NB4 (cell line): Measurements from ENCODE around the gene ABCG1.

Experiments used
- DNase-seq: peaks from one replicate; pipeline ENCODE4 v3.0.0; 2010; ENCODE audit warnings: low read depth
- H3K4me3 ChIP-seq: one replicate; pipeline ENCODE4 v1.5.1; 2011; ENCODE audit warnings: mild to moderate bottlenecking, low read depth, low read length, moderate library complexity
- MYC ChIP-seq: IDR thresholded peaks from 2 replicates; pipeline ENCODE4 v1.6.1; 2011; ENCODE audit warnings: low read depth, low read length
- POLR2A ChIP-seq: IDR thresholded peaks from 2 replicates; pipeline ENCODE4 v1.6.1; 2011; ENCODE audit warnings: mild to moderate bottlenecking; ENCODE audit not compliant: insufficient read length; ENCODE audit errors: extremely low read depth
- TF ChIP-seq, protein P1 (sequence below): IDR thresholded peaks from one replicate; pipeline ENCODE4 v1.5.1; 2012; ENCODE audit warnings: low read depth, low read length
- TF ChIP-seq, protein P2 (sequence below): IDR thresholded peaks from 2 replicates; pipeline ENCODE4 v1.6.1; 2011; ENCODE audit warnings: low read depth, low read length

The ABCG1 gene

DNA sequence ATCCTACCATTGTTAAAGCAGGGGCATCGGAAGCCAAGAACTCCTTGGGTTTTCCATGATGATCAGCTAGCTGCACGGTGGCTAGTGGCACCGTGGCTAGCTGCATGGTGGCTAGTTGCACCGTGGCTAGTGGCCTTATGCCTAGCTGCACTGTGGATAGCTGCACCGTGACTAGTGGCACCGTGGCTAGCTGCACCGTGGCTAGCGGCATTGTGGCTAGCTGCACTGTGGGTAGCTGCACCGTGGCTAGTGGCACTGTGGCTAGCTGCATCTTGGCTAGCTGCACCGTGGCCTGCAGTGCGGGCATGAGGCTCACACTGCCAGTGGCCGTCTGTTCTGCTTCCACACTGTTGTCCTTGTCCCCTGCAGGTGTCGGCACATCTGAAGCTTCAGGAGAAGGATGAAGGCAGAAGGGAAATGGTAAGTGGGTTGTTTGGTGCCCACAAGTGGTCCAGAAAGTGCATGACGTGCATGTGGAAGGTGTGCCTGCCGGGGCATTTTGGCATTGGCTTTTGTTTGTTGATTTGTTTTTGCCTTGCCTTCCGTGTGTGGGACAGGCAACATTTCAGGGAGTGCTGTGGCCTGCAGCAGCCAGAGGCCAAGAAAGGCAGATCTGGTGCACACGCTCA is 57.7 kb downstream of the ABCG1 start:
- TF ChIP-seq, protein P1, sequence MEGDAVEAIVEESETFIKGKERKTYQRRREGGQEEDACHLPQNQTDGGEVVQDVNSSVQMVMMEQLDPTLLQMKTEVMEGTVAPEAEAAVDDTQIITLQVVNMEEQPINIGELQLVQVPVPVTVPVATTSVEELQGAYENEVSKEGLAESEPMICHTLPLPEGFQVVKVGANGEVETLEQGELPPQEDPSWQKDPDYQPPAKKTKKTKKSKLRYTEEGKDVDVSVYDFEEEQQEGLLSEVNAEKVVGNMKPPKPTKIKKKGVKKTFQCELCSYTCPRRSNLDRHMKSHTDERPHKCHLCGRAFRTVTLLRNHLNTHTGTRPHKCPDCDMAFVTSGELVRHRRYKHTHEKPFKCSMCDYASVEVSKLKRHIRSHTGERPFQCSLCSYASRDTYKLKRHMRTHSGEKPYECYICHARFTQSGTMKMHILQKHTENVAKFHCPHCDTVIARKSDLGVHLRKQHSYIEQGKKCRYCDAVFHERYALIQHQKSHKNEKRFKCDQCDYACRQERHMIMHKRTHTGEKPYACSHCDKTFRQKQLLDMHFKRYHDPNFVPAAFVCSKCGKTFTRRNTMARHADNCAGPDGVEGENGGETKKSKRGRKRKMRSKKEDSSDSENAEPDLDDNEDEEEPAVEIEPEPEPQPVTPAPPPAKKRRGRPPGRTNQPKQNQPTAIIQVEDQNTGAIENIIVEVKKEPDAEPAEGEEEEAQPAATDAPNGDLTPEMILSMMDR, result no peak
- TF ChIP-seq, protein P2, sequence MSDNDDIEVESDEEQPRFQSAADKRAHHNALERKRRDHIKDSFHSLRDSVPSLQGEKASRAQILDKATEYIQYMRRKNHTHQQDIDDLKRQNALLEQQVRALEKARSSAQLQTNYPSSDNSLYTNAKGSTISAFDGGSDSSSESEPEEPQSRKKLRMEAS, result no peak
- TF ChIP-seq MYC, result no peak
- no peak for TF ChIP-seq POLR2A
- DNase-seq, result no peak

DNA sequence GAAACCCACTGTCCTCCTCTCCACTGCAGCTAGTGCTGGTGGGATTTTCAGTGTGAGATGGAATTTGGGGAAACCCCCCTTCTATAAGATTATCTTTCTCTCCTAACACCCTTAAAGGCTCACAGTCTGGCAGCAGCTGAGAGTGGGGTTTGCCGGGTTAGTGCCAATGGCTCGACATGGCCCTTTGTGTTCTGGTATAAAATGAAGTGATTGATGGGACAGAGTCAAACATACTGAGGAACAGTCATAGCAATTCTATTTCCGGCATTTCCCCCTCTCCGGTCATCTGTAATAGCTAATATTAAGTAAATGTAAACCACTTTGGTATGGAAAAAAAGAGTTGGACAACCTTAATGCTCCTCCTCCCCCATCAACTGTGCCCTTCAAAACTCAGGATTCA is 58.7 kb downstream of the ABCG1 start:
- no peak overlapping the region for H3K4me3 ChIP-seq
- DNase-seq, result no peak
- TF ChIP-seq POLR2A, result no peak
- TF ChIP-seq, protein P1, result no peak
- no peak for TF ChIP-seq MYC
- TF ChIP-seq, protein P2, result no peak

More for the DNA sequence above, 57.7 kb downstream of the ABCG1 start:
- H3K4me3 ChIP-seq, result no peak overlapping the region

DNA sequence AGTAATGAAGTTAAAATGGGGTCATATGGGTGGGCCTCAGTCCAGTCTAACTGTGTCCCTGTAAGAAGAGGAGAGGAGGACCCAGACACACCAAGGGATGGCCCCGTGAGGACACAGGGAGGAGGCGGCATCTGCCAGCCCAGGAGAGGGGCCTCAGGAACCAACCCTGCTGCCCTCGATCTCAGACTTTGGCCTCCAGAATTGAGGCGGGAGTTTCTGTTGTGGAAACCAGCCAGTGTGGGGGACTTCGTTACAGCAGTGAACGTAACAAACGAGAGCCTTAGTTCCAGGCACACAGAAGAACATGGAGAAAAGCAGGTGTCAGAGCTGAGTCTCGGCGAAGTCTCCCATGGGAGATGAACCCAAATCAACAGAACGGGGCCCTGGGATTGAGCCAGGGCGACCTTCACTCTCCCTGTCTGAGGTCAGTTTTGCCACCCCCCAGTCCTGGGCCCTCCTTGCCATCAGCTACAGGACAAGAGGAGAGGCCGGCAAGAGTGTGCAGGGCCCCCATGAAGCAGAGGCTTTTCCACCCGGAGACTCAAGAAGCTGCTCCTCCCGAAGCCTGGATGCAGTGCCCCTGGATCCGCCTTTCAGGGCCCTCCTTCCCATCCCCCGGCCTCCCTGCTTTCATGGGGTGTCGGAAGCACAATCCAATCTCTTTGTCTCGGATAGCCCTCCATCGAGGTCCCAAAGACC is 59.7 kb downstream of the ABCG1 start:
- DNase-seq, result no peak
- TF ChIP-seq, protein P1, result no peak
- TF ChIP-seq MYC (no peak), POLR2A (no peak)
- TF ChIP-seq, protein P2, result no peak
- no peak overlapping the region for H3K4me3 ChIP-seq

DNA sequence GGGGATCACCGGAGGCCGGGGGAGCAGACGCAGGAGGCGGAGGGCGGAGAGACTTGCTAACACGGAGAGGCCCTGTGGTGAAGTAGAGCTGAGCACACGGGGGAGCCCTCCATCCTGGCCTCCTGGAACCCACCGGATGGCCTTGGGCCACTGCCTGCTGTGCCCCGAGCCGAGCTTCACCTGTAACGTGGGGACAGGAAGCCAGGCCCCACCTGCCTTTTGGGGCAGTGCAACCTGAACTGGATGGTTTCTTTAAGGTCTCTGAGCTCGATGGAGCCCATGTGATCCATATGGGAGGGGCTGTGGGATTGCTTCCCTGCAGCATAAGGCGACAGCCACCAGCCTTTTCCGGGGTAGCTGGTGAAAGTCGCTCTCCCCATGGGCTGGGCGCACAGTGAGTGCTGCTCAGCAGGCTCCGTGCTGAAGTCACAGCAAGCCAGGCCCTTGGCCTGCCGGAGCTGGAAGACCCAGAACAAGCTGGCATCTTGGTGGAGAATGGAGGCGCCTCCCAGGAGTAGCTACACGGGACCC is 60.5 kb downstream of the ABCG1 start:
- no peak for DNase-seq
- H3K4me3 ChIP-seq, result no peak overlapping the region
- TF ChIP-seq MYC (no peak), POLR2A (no peak)
- TF ChIP-seq, protein P1, result no peak
- TF ChIP-seq, protein P2, result no peak

DNA sequence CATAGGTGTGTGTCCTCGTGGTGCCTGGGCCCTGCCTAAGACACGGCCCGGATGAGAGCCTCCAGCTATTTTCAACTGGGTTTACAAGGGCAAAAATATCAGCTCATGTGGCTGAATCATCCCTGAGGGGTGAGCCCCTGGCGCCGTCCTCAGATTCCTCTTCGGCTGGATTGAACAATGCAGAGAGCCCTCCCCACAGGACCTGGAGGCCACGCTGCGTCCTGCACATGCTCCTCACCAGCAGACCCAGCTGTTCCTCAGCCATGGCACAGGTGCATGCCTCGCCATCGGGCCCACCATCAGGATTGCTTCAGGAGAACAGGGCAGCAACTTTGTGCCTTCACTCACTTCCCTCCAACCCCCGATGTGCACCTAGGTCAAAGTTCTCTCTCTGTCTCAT is 60.9 kb downstream of the ABCG1 start:
- H3K4me3 ChIP-seq, result no peak overlapping the region
- no peak for DNase-seq
- TF ChIP-seq, protein P1, result no peak
- TF ChIP-seq MYC, result no peak
- TF ChIP-seq, protein P2, result no peak
- no peak for TF ChIP-seq POLR2A
